Right forelimb (tissue), 1 donor: ENCODE results near the gene DNAJB6.

Experiments used
- DNase-seq: peaks from one replicate; pipeline ENCODE4 v3.0.0-alpha.2; 2018

DNAJB6 gene

GRCh38 chr7:157410831-157411556, 74.2 kb downstream of the DNAJB6 start:
- DNase-seq: no peak

- DNase-seq: no peak
Measured at GRCh38 chr7:157411580-157411979, 74.8 kb downstream of the DNAJB6 start.

- no peak for DNase-seq
Measured at GRCh38 chr7:157412021-157412443, 75.2 kb downstream of the DNAJB6 start.

GRCh38 chr7:157412491-157413180, 75.8 kb downstream of the DNAJB6 start:
- no peak for DNase-seq

- DNase-seq: no peak
Measured at GRCh38 chr7:157413881-157414701, 77.3 kb downstream of the DNAJB6 start.

- DNase-seq: no peak
Measured at GRCh38 chr7:157414702-157415096, 77.9 kb downstream of the DNAJB6 start.

GRCh38 chr7:157415486-157415885, 78.7 kb downstream of the DNAJB6 start:
- no peak for DNase-seq

- no peak for DNase-seq
Measured at GRCh38 chr7:157416011-157416410, 79.2 kb downstream of the DNAJB6 start.

- DNase-seq: no peak
Measured at GRCh38 chr7:157418204-157419034, 81.6 kb downstream of the DNAJB6 start.

GRCh38 chr7:157419035-157419293, 82.2 kb downstream of the DNAJB6 start:
- DNase-seq: no peak

GRCh38 chr7:157422279-157422678, 85.5 kb downstream of the DNAJB6 start:
- no peak for DNase-seq

GRCh38 chr7:157423348-157423747, 86.5 kb downstream of the DNAJB6 start:
- DNase-seq: no peak

GRCh38 chr7:157423886-157424565, 87.2 kb downstream of the DNAJB6 start:
- DNase-seq: no peak

- no peak for DNase-seq
Measured at GRCh38 chr7:157425137-157425731, 88.4 kb downstream of the DNAJB6 start.

- DNase-seq: no peak
Measured at GRCh38 chr7:157425761-157426160, 89.0 kb downstream of the DNAJB6 start.

GRCh38 chr7:157426463-157427301, 89.9 kb downstream of the DNAJB6 start:
- DNase-seq: no peak

GRCh38 chr7:157427811-157428553, 91.2 kb downstream of the DNAJB6 start:
- no peak for DNase-seq

GRCh38 chr7:157428554-157428945, 91.7 kb downstream of the DNAJB6 start:
- DNase-seq: no peak

GRCh38 chr7:157429001-157429679, 92.3 kb downstream of the DNAJB6 start:
- no peak for DNase-seq
